Stimulated activated effector memory CD8-positive, alpha-beta T cell treated with anti-CD3 and anti-CD28 coated beads, Interleukin-12 subunit alpha, Interleukin-12 subunit beta, amount 100 ng/mL, for 72 hours (primary cell): ENCODE data around the gene NUDT14.

ENCODE experiments used
- ATAC-seq: fragments of 150-1000 bp; cut with Tn5 transposase; 2 replicates; pipeline ENCODE4 v1.10.0; 2021
- DNase-seq, 2 donors: peaks; one replicate each; pipeline ENCODE4 v3.0.0; 2021 to 2022; ENCODE audit warnings: low spot score in 2 of 2
- H3K27ac Mint-ChIP-seq: one replicate; pipeline ENCODE4 v1.8.0; 2022; ENCODE audit warnings: mild to moderate bottlenecking, mixed read lengths
- H3K36me3 Mint-ChIP-seq: one replicate; pipeline ENCODE4 v1.8.0; 2022; ENCODE audit warnings: mild to moderate bottlenecking, mixed read lengths
- H3K4me1 Mint-ChIP-seq: one replicate; pipeline ENCODE4 v1.8.0; 2022; ENCODE audit warnings: mixed read lengths
- H3K4me3 Mint-ChIP-seq: one replicate; pipeline ENCODE4 v1.8.0; 2022; ENCODE audit warnings: mild to moderate bottlenecking, mixed read lengths
- H3K9me3 Mint-ChIP-seq: one replicate; pipeline ENCODE4 v1.8.0; 2022; ENCODE audit warnings: mixed read lengths

NUDT14 gene

GRCh38 chr14:105180592-105181548 lies at the start of gene NUDT14:
Gene NUDT14 (minus strand): TSS chr14:105181312. CDS start chr14:105181209, 103 bp downstream.
- peaks cover 19% of the 10 kb centered on the region for H3K4me1 Mint-ChIP-seq
- DNase-seq (peak; percentile 78 to 85), ATAC-seq (peak; percentile 81)
- peaks cover 2% of the 10 kb centered on the region for H3K36me3 Mint-ChIP-seq
- no peak within 1 kb of the TSS for H3K27ac Mint-ChIP-seq
- H3K9me3 Mint-ChIP-seq = no peaks in the 10 kb centered on the region
- peak within 1 kb of the TSS; percentile 59 for H3K4me3 Mint-ChIP-seq

DNA sequence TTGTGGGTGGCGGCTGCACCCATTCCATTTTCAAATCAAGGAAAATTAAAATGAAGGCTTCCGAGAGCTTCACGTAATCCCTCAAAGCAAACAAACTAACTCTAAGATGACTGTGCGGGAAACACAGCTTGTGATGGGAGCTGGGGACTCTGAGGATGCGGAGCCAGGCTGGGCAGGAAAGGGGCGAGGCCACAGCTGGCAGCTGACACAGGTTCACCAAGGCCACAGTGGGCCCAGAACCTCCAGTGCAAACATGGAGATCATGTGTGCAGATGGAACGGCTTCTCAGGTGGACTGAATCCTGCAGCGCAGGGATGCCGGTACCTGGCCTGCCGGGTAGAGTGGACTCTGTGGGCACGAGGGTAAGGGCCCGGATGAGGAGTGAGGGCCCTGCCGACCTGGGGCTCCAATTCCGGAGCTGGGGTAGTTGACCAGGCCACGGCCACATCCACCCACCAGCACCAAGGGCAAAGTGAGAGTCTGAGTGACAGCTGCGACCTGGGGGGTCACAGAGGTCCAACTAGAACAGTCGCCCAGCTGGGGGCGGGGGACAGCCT lies 48.1 kb upstream of the NUDT14 start:
- Mint-ChIP-seq H3K4me1 (no peaks in the 10 kb centered on the region), H3K36me3 (peaks cover 27% of the 10 kb centered on the region), H3K9me3 (no peaks in the 10 kb centered on the region), H3K27ac (no peak overlapping the region), H3K4me3 (no peak overlapping the region)
- ATAC-seq (no peak), DNase-seq (no peak)

DNA sequence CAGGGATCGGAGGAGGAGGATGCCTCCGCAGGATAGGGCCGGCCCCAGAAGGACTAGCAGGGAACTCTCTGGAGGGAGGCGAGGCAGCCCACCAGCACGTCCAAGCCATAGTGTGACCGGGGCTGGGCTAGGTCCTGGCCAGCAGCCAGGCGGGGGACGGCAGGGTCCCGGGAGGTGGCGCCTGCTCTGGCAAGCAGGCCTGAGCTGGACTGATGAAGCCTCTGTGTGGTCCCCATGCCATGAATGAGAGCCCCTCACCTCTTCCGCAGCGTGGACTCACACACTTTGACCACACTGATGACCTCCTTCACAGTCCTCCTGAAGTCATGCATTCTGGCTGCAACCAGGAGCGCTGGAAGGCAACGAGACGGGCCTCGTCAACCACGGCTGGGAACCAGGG lies 47.5 kb upstream of the NUDT14 start:
- peaks cover 27% of the 10 kb centered on the region for H3K36me3 Mint-ChIP-seq
- H3K4me3 Mint-ChIP-seq = no peak overlapping the region
- no peak for ATAC-seq
- H3K9me3 Mint-ChIP-seq = no peaks in the 10 kb centered on the region
- no peaks in the 10 kb centered on the region for H3K4me1 Mint-ChIP-seq
- no peak overlapping the region for H3K27ac Mint-ChIP-seq
- no peak for DNase-seq

DNA sequence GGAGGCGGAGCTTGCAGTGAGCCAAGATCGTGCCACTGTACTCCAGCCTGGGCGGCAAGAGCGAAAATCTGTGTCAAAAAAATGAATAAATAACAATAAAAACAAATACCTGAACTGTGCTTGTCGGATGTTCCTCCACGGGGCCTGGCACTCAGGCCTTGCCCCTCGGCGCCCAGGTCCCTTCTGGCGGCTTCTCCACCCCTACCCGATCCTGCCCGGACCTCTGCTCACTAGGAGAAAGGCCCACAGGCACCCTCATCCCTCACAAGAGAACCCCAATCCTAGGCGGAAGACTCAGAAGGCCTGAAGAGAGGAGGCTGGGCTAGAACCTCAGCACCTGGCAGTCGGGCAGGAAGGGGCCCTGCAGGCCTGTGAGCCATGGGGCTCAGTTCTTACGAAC lies 46.2 kb upstream of the NUDT14 start:
- H3K36me3 Mint-ChIP-seq = peaks cover 27% of the 10 kb centered on the region
- H3K4me3 Mint-ChIP-seq = no peak overlapping the region
- ATAC-seq = no peak
- H3K27ac Mint-ChIP-seq = no peak overlapping the region
- DNase-seq = no peak
- no peaks in the 10 kb centered on the region for H3K9me3 Mint-ChIP-seq
- H3K4me1 Mint-ChIP-seq = no peaks in the 10 kb centered on the region

DNA sequence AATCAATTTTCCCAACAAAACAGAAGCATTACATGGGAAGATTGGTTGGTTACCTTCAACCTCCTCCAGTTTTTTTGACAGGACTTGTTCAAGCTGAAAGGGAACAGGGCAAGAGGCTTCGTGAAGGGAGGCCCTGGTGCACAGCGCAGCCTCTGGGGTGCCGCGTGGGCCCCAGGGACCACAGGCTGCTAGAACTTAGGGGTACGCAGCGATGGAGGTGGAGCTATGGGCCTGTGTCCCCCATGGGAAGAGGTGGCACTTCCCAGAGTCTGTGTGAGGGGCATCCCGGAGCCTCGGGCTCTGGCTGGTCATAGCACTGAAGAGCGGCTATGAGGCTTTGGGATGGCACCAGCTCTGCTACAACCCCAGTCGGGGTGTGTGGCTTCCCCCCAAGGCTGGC lies 45.1 kb upstream of the NUDT14 start:
- no peak for ATAC-seq

GRCh38 chr14:105224845-105225570 lies 43.9 kb upstream of the NUDT14 start:
- no peaks in the 10 kb centered on the region for H3K4me1 Mint-ChIP-seq
- no peak for DNase-seq
- peaks cover 27% of the 10 kb centered on the region for H3K36me3 Mint-ChIP-seq
- H3K4me3 Mint-ChIP-seq = no peak overlapping the region
- H3K27ac Mint-ChIP-seq = peak overlapping the region; percentile 52
- no peak for ATAC-seq
- H3K9me3 Mint-ChIP-seq = no peaks in the 10 kb centered on the region

More for the DNA sequence above, 45.1 kb upstream of the NUDT14 start:
- peaks cover 27% of the 10 kb centered on the region for H3K36me3 Mint-ChIP-seq
- no peaks in the 10 kb centered on the region for H3K4me1 Mint-ChIP-seq
- no peak overlapping the region for H3K4me3 Mint-ChIP-seq
- no peak for DNase-seq
- H3K27ac Mint-ChIP-seq = peak overlapping the region; percentile 65
- no peaks in the 10 kb centered on the region for H3K9me3 Mint-ChIP-seq

DNA sequence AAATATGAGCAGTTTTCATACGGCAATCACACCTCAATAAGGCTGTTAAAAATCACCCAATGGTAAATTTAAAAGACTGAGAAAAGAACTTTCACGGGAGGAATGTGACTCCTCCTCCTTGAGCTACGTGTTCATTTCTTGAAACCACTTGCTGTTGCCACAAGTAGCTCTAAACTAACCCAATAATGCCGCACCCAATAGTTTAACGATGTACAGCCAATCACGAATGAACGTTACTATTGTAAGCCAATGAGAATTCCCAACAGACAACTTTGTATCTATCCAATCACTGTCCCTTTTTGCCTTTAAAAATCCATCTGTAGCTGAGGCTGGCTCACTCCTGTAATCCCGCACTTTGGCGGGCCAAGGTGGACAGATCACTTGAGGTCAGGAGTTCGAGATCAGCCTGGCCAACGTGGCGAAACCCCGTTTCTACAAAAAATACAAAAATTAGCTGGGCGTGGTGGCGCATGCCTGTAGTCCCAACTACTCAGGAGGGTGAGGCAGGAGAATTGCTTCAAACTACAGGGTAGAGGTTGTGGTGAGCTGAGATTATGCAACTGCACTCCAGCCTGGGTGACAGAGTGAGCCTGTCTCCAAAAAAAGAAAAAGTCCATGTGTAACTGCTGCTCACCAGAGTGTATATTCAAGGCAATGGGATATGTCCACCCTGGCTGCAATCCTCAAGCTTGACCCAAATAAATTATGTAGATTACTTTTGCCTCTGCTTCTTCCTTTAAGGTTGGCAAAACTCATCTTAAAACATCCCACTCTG lies 42.8 kb upstream of the NUDT14 start:
- ATAC-seq = no peak

GRCh38 chr14:105223260-105223659 lies 42.1 kb upstream of the NUDT14 start:
- no peak for DNase-seq
- no peaks in the 10 kb centered on the region for H3K4me1 Mint-ChIP-seq

More for the DNA sequence above, 42.8 kb upstream of the NUDT14 start:
- Mint-ChIP-seq H3K9me3 (no peaks in the 10 kb centered on the region), H3K4me1 (no peaks in the 10 kb centered on the region), H3K36me3 (peaks cover 34% of the 10 kb centered on the region), H3K27ac (no peak overlapping the region), H3K4me3 (no peak overlapping the region)
- no peak for DNase-seq

GRCh38 chr14:105221598-105222178 lies 40.6 kb upstream of the NUDT14 start:
- peak overlapping the region; percentile 46 for H3K27ac Mint-ChIP-seq
- DNase-seq (no peak), ATAC-seq (no peak)
- peaks cover 31% of the 10 kb centered on the region for H3K36me3 Mint-ChIP-seq
- H3K4me1 Mint-ChIP-seq = no peaks in the 10 kb centered on the region
- no peaks in the 10 kb centered on the region for H3K9me3 Mint-ChIP-seq
- no peak overlapping the region for H3K4me3 Mint-ChIP-seq

More at GRCh38 chr14:105223260-105223659, 42.1 kb upstream of the NUDT14 start:
- Mint-ChIP-seq H3K27ac (no peak overlapping the region), H3K9me3 (no peaks in the 10 kb centered on the region), H3K4me3 (no peak overlapping the region), H3K36me3 (peaks cover 41% of the 10 kb centered on the region)
- no peak for ATAC-seq

- Mint-ChIP-seq H3K27ac (no peak overlapping the region), H3K4me1 (peaks cover 2% of the 10 kb centered on the region), H3K36me3 (peaks cover 23% of the 10 kb centered on the region), H3K9me3 (no peaks in the 10 kb centered on the region), H3K4me3 (no peak overlapping the region)
- ATAC-seq (no peak), DNase-seq (no peak)
Measured at GRCh38 chr14:105220699-105221597, 39.8 kb upstream of the NUDT14 start.

- DNase-seq (no peak), ATAC-seq (no peak)
- Mint-ChIP-seq H3K4me3 (no peak overlapping the region), H3K27ac (no peak overlapping the region), H3K9me3 (no peaks in the 10 kb centered on the region), H3K36me3 (peaks cover 16% of the 10 kb centered on the region), H3K4me1 (peaks cover 13% of the 10 kb centered on the region)
Measured at GRCh38 chr14:105219753-105220152, 38.6 kb upstream of the NUDT14 start.

- no peak for DNase-seq
- H3K9me3 Mint-ChIP-seq = no peaks in the 10 kb centered on the region
- peaks cover 13% of the 10 kb centered on the region for H3K4me1 Mint-ChIP-seq
- ATAC-seq = no peak
- no peak overlapping the region for H3K4me3 Mint-ChIP-seq
- H3K27ac Mint-ChIP-seq = no peak overlapping the region
- H3K36me3 Mint-ChIP-seq = peaks cover 16% of the 10 kb centered on the region
Measured at GRCh38 chr14:105219043-105219612, 38.0 kb upstream of the NUDT14 start.

GRCh38 chr14:105218611-105219010 lies 37.5 kb upstream of the NUDT14 start:
- H3K4me3 Mint-ChIP-seq = no peak overlapping the region

More at GRCh38 chr14:105218611-105219010, 37.5 kb upstream of the NUDT14 start:
- DNase-seq = no peak
- ATAC-seq = no peak
- no peak overlapping the region for H3K27ac Mint-ChIP-seq
- no peaks in the 10 kb centered on the region for H3K9me3 Mint-ChIP-seq
- peaks cover 16% of the 10 kb centered on the region for H3K36me3 Mint-ChIP-seq
- H3K4me1 Mint-ChIP-seq = peaks cover 13% of the 10 kb centered on the region
